ENCODE measurements around the gene EEIG2. TPM values are rescaled to one million over a fixed set of nuclear protein-coding genes. Genes with fewer than 3 reads are reported as not detected.
"Not testable (repeated sequence)": the region's sequence is repeated elsewhere in the genome, so short reads cannot be mapped to it uniquely, and the experiment has no call there.

The EEIG2 gene
- total RNA-seq, result 6.1 TPM in 2 replicates

DNA sequence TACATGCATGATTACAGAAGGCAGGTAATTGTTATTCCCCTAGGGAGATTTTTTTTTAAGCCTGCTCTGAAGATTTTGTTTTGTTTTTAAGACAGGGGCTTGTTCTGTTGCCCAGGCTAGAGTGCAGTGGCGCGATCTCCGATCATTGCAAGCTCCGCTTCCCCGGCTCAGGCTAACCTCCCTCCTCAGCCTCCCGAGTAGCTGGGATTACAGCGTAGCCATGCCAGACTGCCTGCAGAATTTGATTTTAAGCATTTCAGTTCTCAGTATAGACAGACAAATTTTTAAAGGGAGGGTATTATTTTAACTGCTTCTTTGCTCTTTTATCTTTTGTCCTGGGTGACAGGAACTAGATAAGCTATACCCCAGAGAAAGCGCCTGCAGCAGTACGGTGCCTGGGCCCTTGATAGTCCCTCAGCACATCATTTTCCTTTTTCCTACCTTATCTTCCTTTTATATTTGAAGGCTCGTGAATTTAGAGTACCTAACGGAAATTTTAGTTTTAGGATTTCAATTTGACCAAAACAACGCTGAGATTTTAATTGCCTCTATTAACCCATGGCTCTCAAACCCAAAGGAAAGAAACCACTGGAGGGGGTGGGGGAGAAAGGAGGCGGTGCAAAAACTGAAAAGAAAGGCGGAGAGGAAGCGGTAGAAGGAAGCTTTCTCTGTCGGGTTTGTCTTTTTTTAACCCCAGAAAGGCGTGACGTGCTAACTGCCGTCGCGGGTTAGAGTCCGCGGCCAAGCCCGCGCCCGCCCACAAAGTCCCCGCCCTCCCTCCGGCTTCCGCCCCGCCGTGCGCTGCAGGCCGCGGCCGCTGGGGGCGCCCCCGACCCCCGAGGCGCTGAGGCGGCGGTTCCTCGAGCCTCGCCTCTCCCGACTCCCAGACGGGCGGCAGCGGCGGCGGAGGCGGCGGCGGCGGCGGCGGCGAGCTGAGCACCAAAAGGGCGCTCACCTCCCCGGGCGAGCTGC is at the start of gene EEIG2:
EEIG2 (plus strand) TSS at position 886 of the 972 bp plus-strand sequence. CDS start 329 bp downstream, outside the sequence.
- peak; percentile 49 for TF ChIP-seq CTCF (conservative IDR thresholded peaks at IDR 0.05; ENCODE audit: low read depth, low read length)
- peak; percentile 18 for DNase-seq (ENCODE audit: low read depth)

GRCh38 chr1:108511764-108512163 is 48.1 kb upstream of the EEIG2 start:
- no peak for TF ChIP-seq CTCF (conservative IDR thresholded peaks at IDR 0.05; ENCODE audit: low read depth, low read length)
- no peak for DNase-seq (ENCODE audit: low read depth)

More for the DNA sequence above, at the start of gene EEIG2:
- peak within 1 kb of the TSS; percentile 61 for H3K4me3 ChIP-seq (ENCODE audit: low read depth, low read length)

DNA sequence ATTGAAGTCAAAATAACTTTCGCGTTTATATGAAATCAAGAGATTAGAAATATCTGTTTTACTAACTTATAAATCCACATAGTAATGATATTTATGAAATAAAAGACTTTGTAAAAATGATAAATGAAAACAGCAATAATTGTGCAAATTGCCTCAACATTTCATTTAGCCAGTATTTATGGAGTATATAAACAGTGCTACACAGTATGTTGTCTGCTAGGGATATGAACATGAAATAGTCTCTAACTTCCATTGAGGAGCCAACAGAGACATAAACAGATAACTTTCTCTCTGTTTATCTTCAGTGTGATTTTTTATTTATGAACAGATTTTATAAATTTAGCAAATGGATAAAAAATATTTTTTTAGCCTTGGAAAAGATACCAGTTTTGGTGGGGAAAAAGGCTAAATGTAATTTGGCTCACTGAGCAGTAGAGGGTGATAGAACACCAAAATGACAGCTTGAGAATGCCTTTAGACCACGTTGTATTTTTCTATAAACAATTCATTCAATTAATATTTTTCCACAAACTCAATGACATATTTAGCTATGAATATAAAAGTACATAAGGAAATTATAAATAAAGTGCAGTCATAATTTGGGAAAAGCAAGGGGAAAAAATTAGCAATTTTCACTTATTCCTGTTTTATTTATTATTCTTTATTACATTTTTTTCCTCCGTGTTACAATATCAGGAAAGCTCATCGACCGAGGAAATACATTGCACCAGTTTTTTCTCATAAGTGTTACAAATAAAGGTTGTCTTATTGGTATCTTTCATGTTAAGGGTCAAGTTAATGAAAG is 47.5 kb upstream of the EEIG2 start:
- H3K4me3 ChIP-seq (ENCODE audit: low read depth, low read length), result no peak overlapping the region
- peak; percentile 89 for TF ChIP-seq CTCF (conservative IDR thresholded peaks at IDR 0.05; ENCODE audit: low read depth, low read length)
- DNase-seq (ENCODE audit: low read depth), result no peak

More at GRCh38 chr1:108511764-108512163, 48.1 kb upstream of the EEIG2 start:
- H3K4me3 ChIP-seq (ENCODE audit: low read depth, low read length), result no peak overlapping the region

GRCh38 chr1:108513044-108513415 is 46.9 kb upstream of the EEIG2 start:
- TF ChIP-seq CTCF (conservative IDR thresholded peaks at IDR 0.05; ENCODE audit: low read depth, low read length), result no peak
- no peak overlapping the region for H3K4me3 ChIP-seq (ENCODE audit: low read depth, low read length)
- no peak for DNase-seq (ENCODE audit: low read depth)

DNA sequence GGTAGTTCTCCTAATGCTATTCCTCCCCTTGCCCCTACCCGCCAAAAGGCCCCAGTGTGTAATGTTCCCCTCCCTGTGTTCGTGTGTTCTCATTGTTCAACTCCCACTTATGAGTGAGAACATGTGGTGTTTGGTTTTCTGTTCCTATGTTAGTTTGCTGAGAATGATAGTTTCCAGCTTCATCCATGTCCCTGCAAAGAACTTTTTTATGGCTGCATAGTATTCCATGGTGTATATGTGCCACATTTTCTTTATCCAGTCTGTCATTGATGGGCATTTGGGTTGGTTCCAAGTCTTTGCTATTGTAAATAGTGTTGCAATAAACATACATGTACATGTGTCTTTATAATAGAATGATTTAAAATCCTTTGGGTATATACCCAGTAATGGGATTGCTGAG is 46.0 kb upstream of the EEIG2 start:
- H3K4me3 ChIP-seq (ENCODE audit: low read depth, low read length); DNase-seq (ENCODE audit: low read depth): not testable (repeated sequence)

DNA sequence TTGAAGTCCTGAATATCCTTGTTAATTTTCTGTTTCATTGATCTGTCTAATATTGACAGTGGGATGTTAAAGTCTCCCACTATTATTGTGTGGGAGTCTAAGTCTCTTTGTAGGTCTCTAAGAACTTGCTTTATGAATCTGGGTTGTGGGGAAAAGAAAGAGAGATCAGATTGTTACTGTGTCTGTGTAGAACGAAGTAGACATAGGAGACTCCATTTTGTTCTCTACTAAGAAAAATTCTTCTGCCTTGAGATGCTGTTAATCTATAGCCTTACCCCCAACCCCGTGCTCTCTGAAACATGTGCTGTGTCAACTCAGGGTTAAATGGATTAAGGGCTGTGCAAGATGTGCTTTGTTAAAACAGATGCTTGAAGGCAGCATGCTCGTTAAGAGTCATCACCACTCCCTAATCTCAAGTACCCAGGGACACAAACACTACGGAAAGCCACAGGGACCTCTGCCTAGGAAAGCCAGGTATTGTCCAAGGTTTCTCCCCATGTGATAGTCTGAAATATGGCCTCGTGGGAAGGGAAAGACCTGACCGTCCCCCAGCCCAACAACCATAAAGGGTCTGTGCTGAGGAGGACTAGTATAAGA is 42.5 kb upstream of the EEIG2 start:
- not testable (repeated sequence) for H3K4me3 ChIP-seq (ENCODE audit: low read depth, low read length); DNase-seq (ENCODE audit: low read depth)

GRCh38 chr1:108521990-108522393 is 37.9 kb upstream of the EEIG2 start:
- DNase-seq (ENCODE audit: low read depth), result no peak
- TF ChIP-seq CTCF (conservative IDR thresholded peaks at IDR 0.05; ENCODE audit: low read depth, low read length), result no peak
- no peak overlapping the region for H3K4me3 ChIP-seq (ENCODE audit: low read depth, low read length)
